CD14-positive monocyte (primary cell): ENCODE results near the gene MT1G. TPM values are rescaled to one million over a fixed set of nuclear protein-coding genes. Genes with fewer than 3 reads are reported as not detected.
"Not testable (repeated sequence)": the region's sequence is repeated elsewhere in the genome, so short reads cannot be mapped to it uniquely, and the experiment has no call there.

Experiments used
- DNase-seq, 3 donors: peaks; one replicate each; pipeline ENCODE4 v3.0.0-alpha.2; 2011 to 2022
- H2AFZ ChIP-seq: 2 replicates; pipeline ENCODE4 v1.6.0; 2012; ENCODE audit warnings: mild to moderate bottlenecking, low read depth, low read length, inconsistent platforms; ENCODE audit not compliant: insufficient read depth, poor library complexity, severe bottlenecking
- H3K27ac ChIP-seq, 2 donors: 1 replicate in 1 of 2; 2 replicates in 1 of 2; pipeline ENCODE4 v1.5.1; 2012 to 2013; ENCODE audit warnings: low read length in 2 of 2, control low read depth in 1 of 2, inconsistent platforms in 1 of 2, low read depth in 1 of 2, mild to moderate bottlenecking in 1 of 2
- H3K27me3 ChIP-seq, 2 donors: one replicate each; pipeline versions ENCODE4 v1.6.0 to v1.6.1; 2011 to 2013; ENCODE audit warnings: low read length in 2 of 2; ENCODE audit not compliant: control insufficient read depth in 2 of 2, insufficient read depth in 2 of 2
- H3K36me3 ChIP-seq, 2 donors: replicated peaks in 1 of 2; 1 replicate in 1 of 2; 2 replicates in 1 of 2; pipeline versions ENCODE4 v1.5.1 to v1.6.1; 2012 to 2013; ENCODE audit warnings: low read length in 2 of 2, control low read depth in 1 of 2, inconsistent platforms in 1 of 2, mild to moderate bottlenecking in 1 of 2; ENCODE audit not compliant: insufficient read depth in 2 of 2, control insufficient read depth in 1 of 2
- H3K4me1 ChIP-seq, 2 donors: 1 replicate in 1 of 2; 2 replicates in 1 of 2; pipeline versions ENCODE4 v1.5.1 to v1.6.1; 2012 to 2013; ENCODE audit warnings: low read length in 2 of 2, control low read depth in 1 of 2, inconsistent platforms in 1 of 2, mild to moderate bottlenecking in 1 of 2, moderate library complexity in 1 of 2; ENCODE audit not compliant: insufficient read depth in 2 of 2, control insufficient read depth in 1 of 2
- H3K4me2 ChIP-seq: replicated peaks from 2 replicates; pipeline ENCODE3; 2012; ENCODE audit warnings: low read length, moderate library complexity, mild to moderate bottlenecking; ENCODE audit not compliant: poor library complexity, severe bottlenecking; ENCODE audit errors: extremely low read depth
- H3K4me3 ChIP-seq, 3 experiments: fragments of 200-600 bp in 1 of 3; sonication (generic) in 1 of 3; replicated peaks in 1 of 3; 1 replicate in 2 of 3; 2 replicates in 1 of 3; pipeline ENCODE4 v1.5.1; 2011 to 2013; ENCODE audit warnings: low read length in 3 of 3, mild to moderate bottlenecking in 3 of 3, control low read depth in 2 of 3, low read depth in 2 of 3, inconsistent platforms in 1 of 3, moderate library complexity in 1 of 3
- H3K79me2 ChIP-seq: 2 replicates; pipeline ENCODE4 v1.6.0; 2012; ENCODE audit warnings: mild to moderate bottlenecking, control low read depth, inconsistent platforms, low read length, moderate library complexity; ENCODE audit not compliant: insufficient read depth
- H3K9ac ChIP-seq: 2 replicates; pipeline ENCODE4 v1.6.0; 2017; ENCODE audit warnings: low read length, mild to moderate bottlenecking; ENCODE audit not compliant: insufficient read depth, poor library complexity, severe bottlenecking
- H3K9me3 ChIP-seq, 2 donors: replicated peaks in 1 of 2; 1 replicate in 1 of 2; 2 replicates in 1 of 2; pipeline versions ENCODE4 v1.5.1 to v1.6.1; 2012 to 2013; ENCODE audit warnings: low read length in 2 of 2, control low read depth in 1 of 2; ENCODE audit not compliant: control insufficient read depth in 1 of 2, insufficient read depth in 1 of 2
- H4K20me1 ChIP-seq: 2 replicates; pipeline ENCODE4 v1.6.0; 2012; ENCODE audit warnings: mild to moderate bottlenecking, low read length, control low read depth, moderate library complexity; ENCODE audit not compliant: insufficient read depth
- H3K27ac Mint-ChIP-seq, 7 donors: one replicate each; pipeline ENCODE4 v1.8.0; 2020; ENCODE audit warnings: mild to moderate bottlenecking in 7 of 7, mixed read lengths in 7 of 7, moderate library complexity in 6 of 7, inconsistent platforms in 2 of 7
- H3K27me3 Mint-ChIP-seq, 3 donors: one replicate each; pipeline ENCODE4 v1.8.0; 2021 to 2022; ENCODE audit warnings: low read depth in 3 of 3, mild to moderate bottlenecking in 3 of 3, mixed read lengths in 3 of 3, moderate library complexity in 3 of 3, inconsistent platforms in 1 of 3
- H3K36me3 Mint-ChIP-seq, 2 donors: one replicate each; pipeline ENCODE4 v1.8.0; 2020; ENCODE audit warnings: mixed read lengths in 2 of 2, inconsistent platforms in 1 of 2, mild to moderate bottlenecking in 1 of 2
- H3K4me1 Mint-ChIP-seq: one replicate; pipeline ENCODE4 v1.8.0; 2020; ENCODE audit warnings: mild to moderate bottlenecking, mixed read lengths
- H3K4me3 Mint-ChIP-seq, 2 donors: one replicate each; pipeline ENCODE4 v1.8.0; 2020; ENCODE audit warnings: mild to moderate bottlenecking in 2 of 2, mixed read lengths in 2 of 2, moderate library complexity in 1 of 2
- H3K9me3 Mint-ChIP-seq, 7 donors: one replicate each; pipeline ENCODE4 v1.8.0; 2020 to 2022; ENCODE audit warnings: mixed read lengths in 7 of 7, mild to moderate bottlenecking in 6 of 7, moderate library complexity in 6 of 7, inconsistent platforms in 2 of 7
- WGBS: methylation state at CpG from one replicate; pipeline ENCODE4 v1.1.5; 2013; ENCODE audit warnings: missing lambda C conversion rate; ENCODE audit not compliant: insufficient coverage; 5-methylcytosine and 5-hydroxymethylcytosine counted together
- intact Hi-C, 2 donors: fragments of 100-400 bp; cut with micrococcal nuclease; formaldehyde crosslinking; loops; one replicate each; pipeline versions ENCODE4 v1.15.0 to v1.15.1; 2023
- polyA plus RNA-seq, 3 donors: library from polyadenylated mRNA; depleted of rRNA in 1 of 3; unstranded in 2 of 3; stranded (reverse) in 1 of 3; fragments of 300-500 nt in 2 of 3; fragments of >200 nt in 1 of 3; fragmentation: Illumina TruSeq in 2 of 3; gene quantifications; 1 replicate in 2 of 3; 2 replicates in 1 of 3; pipeline ENCODE4 v1.2.3, GENCODE V29; 2012 to 2021
- TF ChIP-seq, protein P1 (sequence below): fragments of 200-600 bp; IDR thresholded peaks from one replicate; pipeline ENCODE4 v1.8.0; 2022; ENCODE audit warnings: antibody characterized with exemption, mild to moderate bottlenecking

Gene MT1G
- polyA plus RNA-seq, 3 donors, result 1.1 to 1.4 TPM; not detected in 1

DNA sequence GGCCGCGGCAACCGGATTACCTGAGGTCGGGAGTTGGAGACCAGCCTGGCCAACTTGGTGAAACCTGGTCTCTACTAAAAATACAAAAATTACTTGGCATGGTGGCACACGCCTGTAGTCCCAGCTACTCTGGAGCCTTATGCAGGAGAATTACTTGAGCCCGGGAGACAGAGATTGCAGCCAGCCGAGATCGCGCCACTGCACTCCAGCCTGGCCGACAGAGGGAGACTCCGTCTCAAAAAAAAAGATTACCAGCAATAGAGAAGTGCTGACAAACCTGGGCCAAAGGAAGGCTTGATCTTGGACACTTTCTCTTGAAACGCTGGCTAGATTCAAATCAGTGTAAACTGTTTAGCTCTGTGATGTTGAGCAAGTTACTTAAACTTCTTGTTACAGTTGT, 6.1 kb upstream of the MT1G start:
- Histone ChIP-seq H3K79me2 (no peaks in the 10 kb centered on the region), H3K36me3 (no peaks in the 10 kb centered on the region), H3K4me3 (no peak overlapping the region), H4K20me1 (no peaks in the 10 kb centered on the region), H3K9me3 (peaks cover 0 to 20% of the 10 kb centered on the region in 2 donors), H3K27me3 (peaks cover 37 to 85% of the 10 kb centered on the region in 2 donors), H3K9ac (no peak overlapping the region), H3K4me1 (peaks cover 9 to 15% of the 10 kb centered on the region in 2 donors), H3K4me2 (no peak overlapping the region), H3K27ac (no peak overlapping the region), H2AFZ (no peak overlapping the region)
- intact Hi-C loops, result no loop called here
- Mint-ChIP-seq H3K4me3 (peak overlapping the region in 1 of 2 donors; percentile 41), H3K9me3 (peaks cover 0 to 14% (median 6%) of the 10 kb centered on the region in 7 donors), H3K36me3 (peaks cover 5 to 7% of the 10 kb centered on the region in 2 donors), H3K27me3 (peaks cover 80 to 90% (median 87%) of the 10 kb centered on the region in 3 donors), H3K27ac (peak overlapping the region in 2 of 7 donors; percentile 9 to 73), H3K4me1 (peaks cover 21% of the 10 kb centered on the region)
- TF ChIP-seq, protein P1, sequence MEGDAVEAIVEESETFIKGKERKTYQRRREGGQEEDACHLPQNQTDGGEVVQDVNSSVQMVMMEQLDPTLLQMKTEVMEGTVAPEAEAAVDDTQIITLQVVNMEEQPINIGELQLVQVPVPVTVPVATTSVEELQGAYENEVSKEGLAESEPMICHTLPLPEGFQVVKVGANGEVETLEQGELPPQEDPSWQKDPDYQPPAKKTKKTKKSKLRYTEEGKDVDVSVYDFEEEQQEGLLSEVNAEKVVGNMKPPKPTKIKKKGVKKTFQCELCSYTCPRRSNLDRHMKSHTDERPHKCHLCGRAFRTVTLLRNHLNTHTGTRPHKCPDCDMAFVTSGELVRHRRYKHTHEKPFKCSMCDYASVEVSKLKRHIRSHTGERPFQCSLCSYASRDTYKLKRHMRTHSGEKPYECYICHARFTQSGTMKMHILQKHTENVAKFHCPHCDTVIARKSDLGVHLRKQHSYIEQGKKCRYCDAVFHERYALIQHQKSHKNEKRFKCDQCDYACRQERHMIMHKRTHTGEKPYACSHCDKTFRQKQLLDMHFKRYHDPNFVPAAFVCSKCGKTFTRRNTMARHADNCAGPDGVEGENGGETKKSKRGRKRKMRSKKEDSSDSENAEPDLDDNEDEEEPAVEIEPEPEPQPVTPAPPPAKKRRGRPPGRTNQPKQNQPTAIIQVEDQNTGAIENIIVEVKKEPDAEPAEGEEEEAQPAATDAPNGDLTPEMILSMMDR, result peak; percentile 58
- DNase-seq, result peak in 2 of 3 donors; percentile 14
- WGBS, result 35% methylated on average over 11 of the region's 12 CpGs

DNA sequence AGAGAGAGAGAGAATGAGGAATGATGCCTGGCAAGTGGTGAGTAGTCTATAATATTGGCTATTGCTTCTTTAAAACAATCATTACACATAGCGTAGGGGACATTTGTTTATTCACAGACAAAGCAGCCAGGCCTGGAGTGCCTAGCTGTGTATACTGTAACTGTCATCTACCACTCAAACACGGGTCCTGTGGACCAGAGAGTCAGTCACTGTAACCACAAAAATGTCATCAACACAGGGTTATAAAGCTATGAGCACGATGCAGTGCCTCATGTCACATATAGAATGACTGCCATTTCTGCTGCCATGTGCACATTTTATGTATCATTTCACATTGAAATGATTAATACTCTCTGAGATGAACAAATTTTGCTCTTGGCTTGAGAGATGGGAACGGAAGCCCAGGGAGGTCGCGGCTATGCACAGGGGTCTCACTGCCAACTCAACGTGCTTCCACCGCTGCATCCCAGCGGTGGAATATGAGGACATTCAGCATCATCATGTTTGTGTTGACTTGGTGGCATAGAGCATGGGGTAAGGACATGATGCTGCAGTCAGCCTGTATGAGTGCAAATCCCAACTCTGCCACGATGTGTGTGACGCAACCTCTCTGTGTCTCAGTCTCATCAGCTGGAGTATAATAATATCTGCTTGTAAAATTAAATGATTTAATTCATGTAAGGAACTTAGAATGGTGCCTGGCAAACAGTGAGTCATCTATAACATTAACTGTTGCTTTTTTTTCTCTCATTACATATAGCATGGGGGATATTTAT, 5.1 kb upstream of the MT1G start:
- H3K27ac ChIP-seq, result no peak overlapping the region
- H3K4me2 ChIP-seq, result no peak overlapping the region
- H3K27ac Mint-ChIP-seq, result no peak overlapping the region
- H2AFZ ChIP-seq, result no peak overlapping the region
- no peak overlapping the region for H3K9ac ChIP-seq
- no peaks in the 10 kb centered on the region for H3K36me3 ChIP-seq
- H3K36me3 Mint-ChIP-seq, result peaks cover 5 to 7% of the 10 kb centered on the region in 2 donors
- peaks cover 87 to 97% (median 94%) of the 10 kb centered on the region in 3 donors for H3K27me3 Mint-ChIP-seq
- peaks cover 9 to 20% of the 10 kb centered on the region in 2 donors for H3K4me1 ChIP-seq
- H4K20me1 ChIP-seq, result no peaks in the 10 kb centered on the region
- peaks cover 0 to 15% (median 9%) of the 10 kb centered on the region in 7 donors for H3K9me3 Mint-ChIP-seq
- H3K27me3 ChIP-seq, result peaks cover 46 to 92% of the 10 kb centered on the region in 2 donors
- intact Hi-C loops, result no loop called here
- TF ChIP-seq, protein P1, result no peak
- H3K9me3 ChIP-seq, result peaks cover 0 to 29% of the 10 kb centered on the region in 2 donors
- 89% methylated on average over 8 of the region's 11 CpGs for WGBS
- DNase-seq, result no peak
- no peaks in the 10 kb centered on the region for H3K79me2 ChIP-seq
- peak overlapping the region in 1 of 2 donors; percentile 67 for H3K4me3 Mint-ChIP-seq
- H3K4me1 Mint-ChIP-seq, result peaks cover 29% of the 10 kb centered on the region
- no peak overlapping the region for H3K4me3 ChIP-seq

DNA sequence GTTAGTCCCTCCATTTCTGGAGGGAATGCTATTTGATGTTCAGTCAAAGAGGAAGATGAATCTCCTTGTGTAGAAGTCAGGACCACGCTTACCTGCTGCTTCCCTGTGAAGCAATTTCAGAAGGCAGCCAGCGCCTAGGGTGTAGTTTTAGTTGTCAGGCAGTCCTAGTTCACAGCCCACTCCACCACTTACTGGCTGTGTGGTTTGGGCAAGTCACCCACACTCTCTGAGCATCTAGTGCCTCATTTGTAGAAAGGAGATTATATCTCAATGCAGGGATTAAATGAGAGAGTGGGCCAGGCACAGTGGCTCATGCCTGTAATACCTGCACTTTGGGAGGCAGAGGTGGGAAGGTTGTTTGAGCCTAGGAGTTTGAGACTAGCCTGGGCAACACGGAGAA, 4.3 kb upstream of the MT1G start:
- intact Hi-C loops, H3K4me2 ChIP-seq, H3K79me2 ChIP-seq, H3K9ac ChIP-seq, H3K27ac ChIP-seq, H3K36me3 ChIP-seq, H3K36me3 Mint-ChIP-seq, H3K4me3 ChIP-seq, H4K20me1 ChIP-seq, DNase-seq, H3K27ac Mint-ChIP-seq, H2AFZ ChIP-seq: not testable (repeated sequence)
- H3K9me3 ChIP-seq, result peaks cover 0 to 34% of the 10 kb centered on the region in 2 donors
- peak overlapping the region in 1 of 2 donors; percentile 67 for H3K4me3 Mint-ChIP-seq
- H3K9me3 Mint-ChIP-seq, result peaks cover 0 to 15% (median 9%) of the 10 kb centered on the region in 7 donors
- H3K27me3 Mint-ChIP-seq, result peaks cover 89 to 97% (median 94%) of the 10 kb centered on the region in 3 donors
- no CpG with 5 or more reads among the region's 3 CpGs for WGBS
- peaks cover 54 to 93% of the 10 kb centered on the region in 2 donors for H3K27me3 ChIP-seq
- H3K4me1 Mint-ChIP-seq, result peaks cover 35% of the 10 kb centered on the region
- peaks cover 11 to 25% of the 10 kb centered on the region in 2 donors for H3K4me1 ChIP-seq
